Rectal smooth muscle tissue (tissue), 1 donor: ENCODE measurements around the gene ZNF70.

Experiments used
- H3K27ac ChIP-seq: one replicate; pipeline ENCODE4 v1.7.0; 2013; ENCODE audit warnings: low read depth, low read length, inconsistent platforms
- H3K27me3 ChIP-seq: one replicate; pipeline ENCODE4 v1.7.0; 2013; ENCODE audit warnings: low read length; ENCODE audit not compliant: control insufficient read depth, insufficient read depth
- H3K36me3 ChIP-seq: one replicate; pipeline ENCODE4 v1.7.0; 2013; ENCODE audit warnings: low read length; ENCODE audit not compliant: control insufficient read depth, insufficient read depth
- H3K4me1 ChIP-seq: one replicate; pipeline ENCODE4 v1.7.0; 2013; ENCODE audit warnings: low read length; ENCODE audit not compliant: control insufficient read depth, insufficient read depth
- H3K4me3 ChIP-seq: one replicate; pipeline ENCODE4 v1.7.0; 2013; ENCODE audit warnings: low read length
- H3K9ac ChIP-seq: one replicate; pipeline ENCODE4 v1.7.0; 2013; ENCODE audit warnings: low read length

ZNF70 gene

DNA sequence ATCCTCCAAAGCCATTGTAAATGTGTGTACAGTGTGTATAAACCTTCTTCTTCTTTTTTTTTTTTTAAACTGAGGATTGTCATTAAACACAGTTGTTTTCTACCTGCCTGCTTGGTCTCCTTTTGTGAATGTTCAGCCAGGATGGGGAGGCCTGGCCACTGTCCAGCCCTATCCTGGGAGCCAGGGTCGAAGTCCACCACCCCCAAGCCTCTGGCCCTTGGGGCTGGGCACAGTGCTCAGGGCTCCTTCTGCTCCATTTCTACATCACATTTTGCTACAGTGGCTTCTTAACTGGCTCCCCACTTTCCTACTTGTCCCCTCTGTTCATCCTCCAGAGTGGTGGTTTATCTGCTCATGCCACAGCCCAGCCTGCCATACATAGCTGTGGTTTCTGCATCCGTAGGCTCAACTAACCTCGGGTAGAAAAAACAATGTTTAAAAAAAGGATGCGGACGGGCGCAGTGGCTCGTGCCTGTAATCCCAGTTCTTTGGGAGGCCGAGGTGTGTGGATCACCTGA is 33.4 kb upstream of the ZNF70 start:
- Histone ChIP-seq H3K36me3 (no peaks in the 10 kb centered on the region), H3K4me3 (no peak overlapping the region), H3K9ac (no peak overlapping the region), H3K27me3 (no peaks in the 10 kb centered on the region), H3K4me1 (peaks cover 16% of the 10 kb centered on the region), H3K27ac (no peak overlapping the region)

DNA sequence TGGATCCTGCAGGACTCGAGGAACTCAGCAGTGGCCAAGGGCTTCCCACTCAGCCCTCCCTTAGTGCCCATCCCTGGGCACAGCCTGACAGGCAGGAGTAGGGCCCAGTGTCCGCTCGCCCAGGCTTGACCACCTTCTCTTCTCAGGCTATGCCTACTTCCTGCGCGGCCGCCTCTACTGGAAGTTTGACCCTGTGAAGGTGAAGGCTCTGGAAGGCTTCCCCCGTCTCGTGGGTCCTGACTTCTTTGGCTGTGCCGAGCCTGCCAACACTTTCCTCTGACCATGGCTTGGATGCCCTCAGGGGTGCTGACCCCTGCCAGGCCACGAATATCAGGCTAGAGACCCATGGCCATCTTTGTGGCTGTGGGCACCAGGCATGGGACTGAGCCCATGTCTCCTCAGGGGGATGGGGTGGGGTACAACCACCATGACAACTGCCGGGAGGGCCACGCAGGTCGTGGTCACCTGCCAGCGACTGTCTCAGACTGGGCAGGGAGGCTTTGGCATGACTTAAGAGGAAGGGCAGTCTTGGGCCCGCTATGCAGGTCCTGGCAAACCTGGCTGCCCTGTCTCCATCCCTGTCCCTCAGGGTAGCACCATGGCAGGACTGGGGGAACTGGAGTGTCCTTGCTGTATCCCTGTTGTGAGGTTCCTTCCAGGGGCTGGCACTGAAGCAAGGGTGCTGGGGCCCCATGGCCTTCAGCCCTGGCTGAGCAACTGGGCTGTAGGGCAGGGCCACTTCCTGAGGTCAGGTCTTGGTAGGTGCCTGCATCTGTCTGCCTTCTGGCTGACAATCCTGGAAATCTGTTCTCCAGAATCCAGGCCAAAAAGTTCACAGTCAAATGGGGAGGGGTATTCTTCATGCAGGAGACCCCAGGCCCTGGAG is 32.6 kb upstream of the ZNF70 start:
- Histone ChIP-seq H3K9ac (no peak overlapping the region), H3K27ac (no peak overlapping the region)

DNA sequence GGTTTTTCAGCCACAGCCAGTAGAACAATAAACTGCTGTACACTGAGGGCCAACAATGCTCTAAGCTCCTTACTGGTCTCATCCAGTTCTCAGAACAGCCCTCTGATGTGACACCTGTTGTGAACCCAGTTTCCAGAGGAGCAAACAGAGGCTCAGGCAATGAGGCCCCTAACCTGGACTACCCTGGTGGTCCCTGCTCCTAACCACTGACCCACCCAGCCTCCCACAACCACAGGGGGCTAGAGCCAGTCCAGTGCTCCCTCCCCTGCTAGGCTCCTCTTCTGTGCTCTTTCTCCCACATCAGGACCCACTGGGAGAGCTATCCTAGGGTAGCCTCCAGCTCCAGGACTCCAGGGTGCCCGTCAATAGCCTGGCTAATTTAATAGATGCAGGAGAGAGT is 31.8 kb upstream of the ZNF70 start:
- no peak overlapping the region for H3K9ac ChIP-seq
- no peaks in the 10 kb centered on the region for H3K27me3 ChIP-seq
- H3K4me3 ChIP-seq: no peak overlapping the region
- peaks cover 14% of the 10 kb centered on the region for H3K4me1 ChIP-seq
- no peaks in the 10 kb centered on the region for H3K36me3 ChIP-seq
- no peak overlapping the region for H3K27ac ChIP-seq

More for the DNA sequence above, 32.6 kb upstream of the ZNF70 start:
- no peaks in the 10 kb centered on the region for H3K27me3 ChIP-seq
- H3K36me3 ChIP-seq: no peaks in the 10 kb centered on the region
- H3K4me1 ChIP-seq: peaks cover 16% of the 10 kb centered on the region
- no peak overlapping the region for H3K4me3 ChIP-seq

DNA sequence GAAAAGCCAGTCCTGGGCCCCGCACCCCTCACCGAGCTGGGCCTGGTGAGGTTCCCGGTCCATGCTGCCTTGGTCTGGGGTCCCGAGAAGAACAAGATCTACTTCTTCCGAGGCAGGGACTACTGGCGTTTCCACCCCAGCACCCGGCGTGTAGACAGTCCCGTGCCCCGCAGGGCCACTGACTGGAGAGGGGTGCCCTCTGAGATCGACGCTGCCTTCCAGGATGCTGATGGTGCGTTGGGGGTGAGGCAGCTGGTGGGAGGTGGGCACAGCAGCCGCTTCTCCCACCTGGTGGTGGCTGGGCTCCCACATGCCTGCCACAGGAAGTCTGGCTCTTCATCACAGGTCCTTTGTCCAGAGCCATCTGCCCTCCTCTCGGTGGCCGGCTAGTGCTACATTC is 31.3 kb upstream of the ZNF70 start:
- no peak overlapping the region for H3K27ac ChIP-seq
- no peaks in the 10 kb centered on the region for H3K36me3 ChIP-seq
- H3K9ac ChIP-seq: no peak overlapping the region
- no peak overlapping the region for H3K4me3 ChIP-seq
- peaks cover 14% of the 10 kb centered on the region for H3K4me1 ChIP-seq
- no peaks in the 10 kb centered on the region for H3K27me3 ChIP-seq

DNA sequence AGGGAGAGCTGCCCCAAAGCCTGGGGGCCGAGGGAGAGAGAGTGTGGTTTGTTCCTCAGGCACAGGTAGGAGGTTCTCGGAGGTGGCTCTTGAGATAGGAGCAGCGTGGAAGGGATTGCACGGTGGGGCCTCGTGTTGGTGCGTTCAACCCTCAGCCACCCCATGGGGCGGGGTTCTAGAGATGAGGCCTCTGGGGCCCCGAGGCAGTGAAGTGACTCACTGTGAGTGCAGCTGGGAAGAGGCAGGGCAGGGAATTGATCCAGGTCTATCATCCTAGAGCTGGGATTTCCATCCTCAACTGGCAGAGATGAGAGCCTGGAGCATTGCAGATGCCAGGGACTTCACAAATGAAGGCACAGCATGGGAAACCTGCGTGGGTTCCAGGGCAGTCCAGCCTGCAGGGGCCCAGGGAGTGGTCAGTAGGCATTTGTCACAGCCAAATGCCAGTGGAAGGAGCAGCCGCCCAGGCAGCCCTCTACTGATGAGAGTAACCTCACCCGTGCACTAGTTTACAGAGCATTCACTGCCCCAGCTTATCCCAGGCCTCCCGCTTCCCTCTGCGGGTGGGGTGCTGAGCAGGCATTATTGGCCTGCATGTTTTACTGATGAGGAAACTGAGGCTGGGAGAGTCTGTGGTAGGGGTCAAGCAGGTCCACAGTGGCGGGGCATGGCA is 30.7 kb upstream of the ZNF70 start:
- no peaks in the 10 kb centered on the region for H3K27me3 ChIP-seq
- no peak overlapping the region for H3K9ac ChIP-seq
- H3K36me3 ChIP-seq: no peaks in the 10 kb centered on the region
- H3K4me3 ChIP-seq: no peak overlapping the region
- peaks cover 14% of the 10 kb centered on the region for H3K4me1 ChIP-seq
- H3K27ac ChIP-seq: no peak overlapping the region

DNA sequence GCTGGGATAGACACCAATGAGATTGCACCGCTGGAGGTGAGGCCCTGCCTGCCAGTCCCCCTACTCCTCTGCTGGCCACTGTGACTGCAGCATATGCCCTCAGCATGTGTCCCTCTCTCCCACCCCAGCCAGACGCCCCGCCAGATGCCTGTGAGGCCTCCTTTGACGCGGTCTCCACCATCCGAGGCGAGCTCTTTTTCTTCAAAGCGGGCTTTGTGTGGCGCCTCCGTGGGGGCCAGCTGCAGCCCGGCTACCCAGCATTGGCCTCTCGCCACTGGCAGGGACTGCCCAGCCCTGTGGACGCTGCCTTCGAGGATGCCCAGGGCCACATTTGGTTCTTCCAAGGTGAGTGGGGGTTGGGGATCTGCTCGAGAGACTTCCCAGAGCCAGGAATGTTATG is 30.2 kb upstream of the ZNF70 start:
- no peak overlapping the region for H3K27ac ChIP-seq
- H3K9ac ChIP-seq: no peak overlapping the region

DNA sequence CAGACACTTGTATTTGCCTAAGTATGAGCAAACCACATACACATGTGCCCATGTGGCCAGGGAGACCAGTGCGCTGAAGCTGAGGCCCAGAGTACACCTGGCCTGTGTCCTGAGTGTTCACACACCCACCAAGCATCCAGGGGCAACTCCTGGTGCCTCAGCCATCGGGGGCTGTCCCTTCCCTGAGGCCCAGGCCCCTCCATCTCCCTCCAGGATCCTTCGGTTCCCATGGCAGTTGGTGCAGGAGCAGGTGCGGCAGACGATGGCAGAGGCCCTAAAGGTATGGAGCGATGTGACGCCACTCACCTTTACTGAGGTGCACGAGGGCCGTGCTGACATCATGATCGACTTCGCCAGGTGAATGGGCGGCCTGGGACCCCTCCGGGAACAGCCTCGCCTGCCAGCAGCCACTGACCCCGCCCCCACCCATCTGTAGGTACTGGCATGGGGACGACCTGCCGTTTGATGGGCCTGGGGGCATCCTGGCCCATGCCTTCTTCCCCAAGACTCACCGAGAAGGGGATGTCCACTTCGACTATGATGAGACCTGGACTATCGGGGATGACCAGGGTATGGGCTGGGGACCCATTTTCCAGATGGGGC is 29.3 kb upstream of the ZNF70 start:
- Histone ChIP-seq H3K4me1 (peaks cover 4% of the 10 kb centered on the region), H3K27me3 (no peaks in the 10 kb centered on the region), H3K36me3 (no peaks in the 10 kb centered on the region), H3K27ac (no peak overlapping the region), H3K9ac (no peak overlapping the region), H3K4me3 (no peak overlapping the region)

More for the DNA sequence above, 30.2 kb upstream of the ZNF70 start:
- Histone ChIP-seq H3K4me3 (no peak overlapping the region), H3K27me3 (no peaks in the 10 kb centered on the region), H3K4me1 (peaks cover 8% of the 10 kb centered on the region), H3K36me3 (no peaks in the 10 kb centered on the region)

DNA sequence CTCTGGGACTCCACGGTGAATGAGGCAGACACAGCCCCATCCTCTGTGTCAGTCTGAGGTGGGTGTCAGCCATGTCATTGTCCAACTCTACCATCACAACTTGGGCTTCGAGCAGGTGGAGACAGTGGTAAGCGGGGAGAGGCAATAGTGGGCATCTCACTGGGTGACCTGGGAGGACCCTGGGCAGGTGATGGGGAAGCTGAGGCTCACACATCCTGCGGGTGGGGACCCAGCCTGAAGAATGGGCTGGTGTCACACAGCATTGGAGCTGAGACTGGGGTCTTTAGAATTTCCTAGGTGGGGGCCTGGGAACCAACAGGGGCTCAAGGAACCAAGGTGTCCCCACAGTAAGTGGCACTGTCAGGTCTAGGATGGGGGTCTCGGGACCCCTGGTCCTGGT is 28.8 kb upstream of the ZNF70 start:
- H3K27ac ChIP-seq: no peak overlapping the region
- no peak overlapping the region for H3K9ac ChIP-seq
- no peaks in the 10 kb centered on the region for H3K27me3 ChIP-seq
- peaks cover 4% of the 10 kb centered on the region for H3K4me1 ChIP-seq
- H3K4me3 ChIP-seq: no peak overlapping the region
- no peaks in the 10 kb centered on the region for H3K36me3 ChIP-seq

DNA sequence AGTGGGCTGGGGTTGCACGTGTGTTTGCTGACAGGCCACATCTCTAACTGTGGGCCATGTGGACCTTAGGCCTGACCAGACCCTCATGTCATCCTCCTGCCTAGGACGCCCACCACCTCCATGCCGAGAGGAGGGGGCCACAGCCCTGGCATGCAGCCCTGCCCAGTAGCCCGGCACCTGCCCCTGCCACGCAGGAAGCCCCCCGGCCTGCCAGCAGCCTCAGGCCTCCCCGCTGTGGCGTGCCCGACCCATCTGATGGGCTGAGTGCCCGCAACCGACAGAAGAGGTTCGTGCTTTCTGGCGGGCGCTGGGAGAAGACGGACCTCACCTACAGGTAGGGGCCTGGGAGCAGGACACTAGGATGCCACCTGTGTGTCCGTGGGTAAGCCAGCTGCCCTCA is 28.2 kb upstream of the ZNF70 start:
- Histone ChIP-seq H3K27ac (no peak overlapping the region), H3K4me1 (peaks cover 9% of the 10 kb centered on the region), H3K4me3 (no peak overlapping the region), H3K9ac (no peak overlapping the region), H3K36me3 (no peaks in the 10 kb centered on the region), H3K27me3 (no peaks in the 10 kb centered on the region)

DNA sequence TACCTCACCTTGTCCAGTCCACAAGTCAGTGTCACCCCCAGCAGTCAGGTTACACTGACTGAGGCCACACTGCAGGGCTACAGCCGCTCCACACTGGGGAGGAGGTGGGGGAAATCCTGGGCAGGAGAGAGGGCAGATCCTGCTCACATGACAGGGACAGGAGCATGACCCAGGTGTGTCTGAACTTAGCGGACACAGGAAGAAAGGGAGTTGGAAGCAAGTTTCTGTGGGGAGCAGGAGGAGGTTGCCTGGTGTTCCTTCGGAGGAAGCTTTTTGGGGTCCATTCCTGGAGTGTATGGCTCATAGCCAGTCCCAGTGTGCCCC is 27.6 kb upstream of the ZNF70 start:
- no peaks in the 10 kb centered on the region for H3K27me3 ChIP-seq
- H3K4me1 ChIP-seq: peaks cover 11% of the 10 kb centered on the region
- no peak overlapping the region for H3K9ac ChIP-seq
- no peaks in the 10 kb centered on the region for H3K36me3 ChIP-seq
- no peak overlapping the region for H3K4me3 ChIP-seq
- peak overlapping the region; percentile 67 for H3K27ac ChIP-seq

DNA sequence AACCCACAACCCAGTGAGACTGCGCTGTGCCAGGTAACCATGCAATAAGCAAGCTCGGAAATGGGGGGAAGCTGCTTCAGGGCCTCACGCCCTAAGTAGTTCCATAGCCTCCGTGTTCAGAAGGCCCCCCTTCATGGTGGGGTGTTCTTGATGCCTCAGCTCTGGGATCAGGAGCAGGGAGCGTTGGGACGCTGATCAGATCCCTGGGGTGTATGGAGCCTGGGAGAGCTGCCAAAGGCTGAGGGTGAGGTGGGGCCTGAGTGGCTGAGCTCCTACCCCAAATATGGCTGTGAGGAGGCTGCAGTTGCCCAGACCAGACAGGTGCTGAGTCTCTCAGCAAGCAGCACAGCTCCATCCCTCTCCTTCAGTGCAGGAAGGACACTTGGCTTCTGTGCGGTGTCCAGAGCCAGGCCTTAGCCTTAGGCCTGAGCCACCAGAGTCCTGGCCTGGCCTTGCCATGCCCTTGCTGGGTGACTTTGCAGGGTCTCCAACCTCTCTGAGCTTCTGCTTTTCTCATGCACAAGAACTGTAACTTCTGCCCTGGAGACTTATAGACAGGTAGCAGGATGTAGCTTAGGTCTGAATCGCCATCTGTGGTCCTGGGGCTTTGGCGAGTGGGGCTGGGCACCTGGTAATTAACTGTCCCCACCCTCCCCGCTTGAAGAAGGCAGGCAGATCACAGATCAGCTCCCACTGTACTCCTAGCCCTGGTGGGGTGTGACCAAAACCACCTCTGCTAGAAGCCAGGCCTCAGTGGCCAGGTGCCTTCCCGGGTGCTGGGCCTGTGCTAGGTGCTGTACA is 27.1 kb upstream of the ZNF70 start:
- Histone ChIP-seq H3K4me3 (no peak overlapping the region), H3K9ac (no peak overlapping the region), H3K4me1 (peaks cover 14% of the 10 kb centered on the region), H3K36me3 (no peaks in the 10 kb centered on the region), H3K27ac (peak overlapping the region; percentile 67), H3K27me3 (no peaks in the 10 kb centered on the region)

DNA sequence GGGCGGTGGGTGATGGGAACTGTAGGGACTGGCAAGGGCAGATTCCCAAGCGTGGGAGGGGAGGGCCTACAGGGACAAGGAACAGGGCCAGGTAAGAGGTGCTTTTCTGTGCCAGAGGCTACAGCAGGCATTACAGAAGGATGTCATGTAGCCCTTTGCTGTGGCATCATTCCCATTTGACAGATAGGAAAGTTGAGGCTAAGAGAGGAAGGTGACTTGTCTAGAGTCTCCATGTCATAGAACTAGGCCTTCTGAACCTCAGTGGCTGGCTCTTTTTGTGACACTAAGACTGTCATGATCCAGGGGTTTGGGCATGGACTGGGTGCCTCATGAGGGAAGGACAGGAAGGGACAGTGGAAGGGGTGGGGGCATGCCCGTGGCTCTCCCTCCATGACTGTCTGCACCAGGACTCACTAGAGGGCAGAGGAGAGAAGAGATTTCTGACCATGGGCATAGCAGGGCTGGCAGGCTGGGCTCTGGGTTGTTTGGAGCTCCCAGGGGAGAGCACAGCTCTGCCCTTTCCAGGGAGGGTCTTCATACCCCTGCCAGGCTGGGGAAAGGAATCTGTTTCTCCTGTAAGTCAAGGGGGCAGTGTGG is 25.0 kb upstream of the ZNF70 start:
- peaks cover 19% of the 10 kb centered on the region for H3K4me1 ChIP-seq
- no peak overlapping the region for H3K27ac ChIP-seq
- no peak overlapping the region for H3K4me3 ChIP-seq
- H3K27me3 ChIP-seq: no peaks in the 10 kb centered on the region
- no peak overlapping the region for H3K9ac ChIP-seq
- H3K36me3 ChIP-seq: no peaks in the 10 kb centered on the region
